ENCODE data around the gene ZNF169. TPM values are rescaled to one million over a fixed set of nuclear protein-coding genes. Genes with fewer than 3 reads are reported as not detected.
"Not testable (repeated sequence)": the region's sequence is repeated elsewhere in the genome, so short reads cannot be mapped to it uniquely, and the experiment has no call there.

The ZNF169 gene
- polyA plus RNA-seq, 1 experiment, result 2.8 TPM

GRCh38 chr9:94303321-94303720 is 44.2 kb downstream of the ZNF169 start:
- POLR2A ChIA-PET, result no interaction called here
- no peak for TF ChIP-seq CTCF (IDR thresholded peaks at IDR 0.05; ENCODE audit: insufficient read depth, low read depth, low read length)
- no peaks in the 10 kb centered on the region for H3K27me3 ChIP-seq (ENCODE audit: control insufficient read depth, insufficient read depth, low read length)
- no peaks in the 10 kb centered on the region; the same call in none of the 2 replicates for H3K36me3 ChIP-seq (ENCODE audit: control insufficient read depth, insufficient read depth, low read length)
- CTCF ChIA-PET, result interaction anchor here (0.8 kb wide), 1 partner anchor 10 kb away, joined by 3 read pairs; no protein-coding TSS in a partner anchor
- DNase-seq (ENCODE audit: low read depth), result no peak
- H3K4me3 ChIP-seq (ENCODE audit: low read depth, low read length), result no peak overlapping the region

- DNase-seq (ENCODE audit: low read depth); POLR2A ChIA-PET; H3K36me3 ChIP-seq (ENCODE audit: control insufficient read depth, insufficient read depth, low read length); H3K4me3 ChIP-seq (ENCODE audit: low read depth, low read length); H3K27me3 ChIP-seq (ENCODE audit: control insufficient read depth, insufficient read depth, low read length); CTCF ChIA-PET: not testable (repeated sequence)
Observed at GRCh38 chr9:94315034-94315984, 56.2 kb downstream of the ZNF169 start.

- H3K4me3 ChIP-seq (ENCODE audit: low read depth, low read length); H3K36me3 ChIP-seq (ENCODE audit: control insufficient read depth, insufficient read depth, low read length); DNase-seq (ENCODE audit: low read depth); POLR2A ChIA-PET; CTCF ChIA-PET; H3K27me3 ChIP-seq (ENCODE audit: control insufficient read depth, insufficient read depth, low read length): not testable (repeated sequence)
Observed at GRCh38 chr9:94316236-94316635, 57.1 kb downstream of the ZNF169 start.

GRCh38 chr9:94317949-94318657 is 59.0 kb downstream of the ZNF169 start:
- POLR2A ChIA-PET; CTCF ChIA-PET; H3K4me3 ChIP-seq (ENCODE audit: low read depth, low read length); H3K36me3 ChIP-seq (ENCODE audit: control insufficient read depth, insufficient read depth, low read length); DNase-seq (ENCODE audit: low read depth); H3K27me3 ChIP-seq (ENCODE audit: control insufficient read depth, insufficient read depth, low read length): not testable (repeated sequence)

- H3K27me3 ChIP-seq (ENCODE audit: control insufficient read depth, insufficient read depth, low read length); H3K4me3 ChIP-seq (ENCODE audit: low read depth, low read length); CTCF ChIA-PET; POLR2A ChIA-PET; H3K36me3 ChIP-seq (ENCODE audit: control insufficient read depth, insufficient read depth, low read length); DNase-seq (ENCODE audit: low read depth): not testable (repeated sequence)
Observed at GRCh38 chr9:94322342-94322940, 63.3 kb downstream of the ZNF169 start.

- H3K4me3 ChIP-seq (ENCODE audit: low read depth, low read length); CTCF ChIA-PET; POLR2A ChIA-PET; H3K27me3 ChIP-seq (ENCODE audit: control insufficient read depth, insufficient read depth, low read length); H3K36me3 ChIP-seq (ENCODE audit: control insufficient read depth, insufficient read depth, low read length); DNase-seq (ENCODE audit: low read depth): not testable (repeated sequence)
Observed at GRCh38 chr9:94323153-94323798, 64.2 kb downstream of the ZNF169 start.

GRCh38 chr9:94325583-94325982 is 66.5 kb downstream of the ZNF169 start:
- DNase-seq (ENCODE audit: low read depth); H3K36me3 ChIP-seq (ENCODE audit: control insufficient read depth, insufficient read depth, low read length); H3K27me3 ChIP-seq (ENCODE audit: control insufficient read depth, insufficient read depth, low read length); POLR2A ChIA-PET; CTCF ChIA-PET; H3K4me3 ChIP-seq (ENCODE audit: low read depth, low read length): not testable (repeated sequence)

- DNase-seq (ENCODE audit: low read depth); POLR2A ChIA-PET; CTCF ChIA-PET; H3K36me3 ChIP-seq (ENCODE audit: control insufficient read depth, insufficient read depth, low read length); H3K4me3 ChIP-seq (ENCODE audit: low read depth, low read length); H3K27me3 ChIP-seq (ENCODE audit: control insufficient read depth, insufficient read depth, low read length): not testable (repeated sequence)
Observed at GRCh38 chr9:94328544-94328943, 69.4 kb downstream of the ZNF169 start, which contains the start of gene NUTM2F. NUTM2F (minus strand) TSS chr9:94328644; CDS start chr9:94328623, 21 bp downstream.

GRCh38 chr9:94336445-94336844 is 77.3 kb downstream of the ZNF169 start:
- H3K36me3 ChIP-seq (ENCODE audit: control insufficient read depth, insufficient read depth, low read length); H3K4me3 ChIP-seq (ENCODE audit: low read depth, low read length); DNase-seq (ENCODE audit: low read depth); H3K27me3 ChIP-seq (ENCODE audit: control insufficient read depth, insufficient read depth, low read length); CTCF ChIA-PET; POLR2A ChIA-PET: not testable (repeated sequence)

GRCh38 chr9:94338723-94339122 is 79.6 kb downstream of the ZNF169 start:
- DNase-seq (ENCODE audit: low read depth); H3K27me3 ChIP-seq (ENCODE audit: control insufficient read depth, insufficient read depth, low read length); POLR2A ChIA-PET; H3K36me3 ChIP-seq (ENCODE audit: control insufficient read depth, insufficient read depth, low read length); CTCF ChIA-PET; H3K4me3 ChIP-seq (ENCODE audit: low read depth, low read length): not testable (repeated sequence)

- H3K36me3 ChIP-seq (ENCODE audit: control insufficient read depth, insufficient read depth, low read length); CTCF ChIA-PET; POLR2A ChIA-PET; H3K4me3 ChIP-seq (ENCODE audit: low read depth, low read length); H3K27me3 ChIP-seq (ENCODE audit: control insufficient read depth, insufficient read depth, low read length); DNase-seq (ENCODE audit: low read depth): not testable (repeated sequence)
Observed at GRCh38 chr9:94339657-94340056, 80.6 kb downstream of the ZNF169 start.

Data from BJ (cell line).